B cell (primary cell): Measurements from ENCODE around the gene SARS2. TPM values are rescaled to one million over a fixed set of nuclear protein-coding genes. Genes with fewer than 3 reads are reported as not detected.

Source experiments
- ATAC-seq: fragments of 200-7000 bp; cut with Tn5 transposase; one replicate; pipeline ENCODE4 v1.10.0; 2021; ENCODE audit warnings: low read depth, mild to moderate bottlenecking, moderate number of reproducible peaks, moderate library complexity
- CTCF ChIA-PET: fragments of 350-600 bp; sonication (Branson Sonifier 250); formaldehyde crosslinking; loops from one replicate; lab custom pipeline; 2021; ENCODE audit warnings: antibody characterized with exemption, inconsistent platforms; lab: Charles Lee
- POLR2A ChIA-PET: fragments of 350-600 bp; sonication (Branson Sonifier 250); formaldehyde crosslinking; loops from one replicate; lab custom pipeline; 2021; ENCODE audit warnings: antibody characterized with exemption; lab: Charles Lee
- DNase-seq: peaks from one replicate; pipeline ENCODE4 v3.0.0; 2013
- H2AFZ ChIP-seq: 2 replicates; pipeline ENCODE4 v1.6.1; 2012; ENCODE audit warnings: mild to moderate bottlenecking, low read depth, low read length; ENCODE audit not compliant: insufficient read depth, poor library complexity, severe bottlenecking
- H3K27ac ChIP-seq, 2 donors: 1 replicate in 1 of 2; 2 replicates in 1 of 2; pipeline ENCODE4 v1.5.1; 2012 to 2013; ENCODE audit warnings: low read length in 2 of 2, mild to moderate bottlenecking in 2 of 2, moderate library complexity in 1 of 2
- H3K27me3 ChIP-seq, 4 experiments: fragments of 200-600 bp in 1 of 4; sonication (generic) in 1 of 4; replicated peaks in 1 of 4; 1 replicate in 2 of 4; 2 replicates in 2 of 4; pipeline versions ENCODE4 v1.6.1 to v1.7.0; 2013 to 2016; ENCODE audit warnings: low read length in 3 of 4, mild to moderate bottlenecking in 2 of 4, mixed read lengths in 1 of 4, moderate library complexity in 1 of 4; ENCODE audit not compliant: insufficient read depth in 4 of 4, control insufficient read depth in 3 of 4; ENCODE audit errors: control extremely low read depth in 1 of 4
- H3K36me3 ChIP-seq, 2 experiments: replicated peaks in 1 of 2; 1 replicate in 1 of 2; 2 replicates in 1 of 2; pipeline versions ENCODE4 v1.6.1 to v1.7.1; 2013; ENCODE audit warnings: low read length in 1 of 2; ENCODE audit not compliant: insufficient read depth in 2 of 2, control insufficient read depth in 1 of 2; ENCODE audit errors: control extremely low read depth in 1 of 2, extremely low read depth in 1 of 2
- H3K4me1 ChIP-seq, 2 donors: fragments of 200-600 bp in 1 of 2; sonication (generic) in 1 of 2; 1 replicate in 1 of 2; 2 replicates in 1 of 2; pipeline versions ENCODE4 v1.5.1 to v1.6.1; 2013 to 2017; ENCODE audit warnings: low read length in 2 of 2; ENCODE audit not compliant: control insufficient read depth in 2 of 2, insufficient read depth in 2 of 2
- H3K4me2 ChIP-seq: replicated peaks from 2 replicates; pipeline ENCODE3; 2012; ENCODE audit warnings: mild to moderate bottlenecking, low read depth, low read length; ENCODE audit not compliant: poor library complexity, severe bottlenecking
- H3K4me3 ChIP-seq, 5 experiments: fragments of 200-600 bp in 1 of 5; sonication (generic) in 1 of 5; 1 replicate in 3 of 5; 2 replicates in 2 of 5; pipeline versions ENCODE4 v1.5.1 to v1.7.0; 2011 to 2016; ENCODE audit warnings: low read length in 4 of 5, mild to moderate bottlenecking in 4 of 5, low read depth in 2 of 5, control low read depth in 1 of 5, moderate library complexity in 1 of 5; ENCODE audit not compliant: insufficient read depth in 1 of 5; ENCODE audit errors: control extremely low read depth in 1 of 5, extremely low read depth in 1 of 5
- H3K79me2 ChIP-seq: fragments of 200-600 bp; sonication (generic); one replicate; pipeline ENCODE4 v1.6.0; 2016; ENCODE audit warnings: low read length; ENCODE audit not compliant: control insufficient read depth, insufficient read depth
- H3K9ac ChIP-seq: fragments of 200-600 bp; sonication (generic); 2 replicates; pipeline ENCODE4 v1.6.1; 2017; ENCODE audit warnings: mild to moderate bottlenecking, low read length, moderate library complexity
- H3K9me3 ChIP-seq, 3 donors: one replicate each; pipeline versions ENCODE4 v1.6.1 to v1.7.1; 2013; ENCODE audit warnings: low read length in 2 of 3; ENCODE audit not compliant: control insufficient read depth in 2 of 3, insufficient read depth in 1 of 3; ENCODE audit errors: control extremely low read depth in 1 of 3
- H4K20me1 ChIP-seq: 2 replicates; pipeline ENCODE4 v1.6.0; 2012; ENCODE audit warnings: mild to moderate bottlenecking, low read length; ENCODE audit not compliant: insufficient read depth, control insufficient read depth, poor library complexity, severe bottlenecking
- H3K27ac Mint-ChIP-seq: one replicate; pipeline ENCODE4 v1.8.0; 2021; ENCODE audit warnings: mixed read lengths
- H3K27me3 Mint-ChIP-seq: one replicate; pipeline ENCODE4 v1.8.0; 2021; ENCODE audit warnings: mixed read lengths
- H3K4me1 Mint-ChIP-seq: one replicate; pipeline ENCODE4 v1.8.0; 2021; ENCODE audit warnings: mixed read lengths
- H3K4me3 Mint-ChIP-seq: one replicate; pipeline ENCODE4 v1.8.0; 2021; ENCODE audit warnings: mixed read lengths
- H3K9me3 Mint-ChIP-seq: one replicate; pipeline ENCODE4 v1.8.0; 2022; ENCODE audit warnings: mixed read lengths; ENCODE audit not compliant: insufficient read depth
- CTCF ChIP-seq: fragments of 200-600 bp; IDR thresholded peaks from one replicate; pipeline ENCODE4 v1.8.0; 2022; ENCODE audit warnings: antibody characterized with exemption, mild to moderate bottlenecking
- EZH2 ChIP-seq: IDR thresholded peaks from 2 replicates; pipeline ENCODE4 v1.6.1; 2012; ENCODE audit warnings: borderline replicate concordance, low read depth, mild to moderate bottlenecking, moderate library complexity, low read length; ENCODE audit not compliant: insufficient read depth, poor library complexity, severe bottlenecking
- WGBS: methylation state at CpG from one replicate; pipeline ENCODE4 v1.1.5; 2013; ENCODE audit warnings: missing lambda C conversion rate; ENCODE audit not compliant: insufficient coverage; 5-methylcytosine and 5-hydroxymethylcytosine counted together
- intact Hi-C: fragments of 100-400 bp; cut with micrococcal nuclease; formaldehyde crosslinking; loops from one replicate; pipeline ENCODE4 v1.10.0; 2022
- polyA plus RNA-seq: library from polyadenylated mRNA; depleted of rRNA; stranded (reverse); fragments of >200 nt; gene quantifications from 2 replicates; pipeline ENCODE4 v1.2.3, GENCODE V29; 2012
- total RNA-seq, 2 donors: library from RNA; stranded (reverse); fragments of 120-200 nt in 1 of 2; gene quantifications; 1 replicate in 1 of 2; 2 replicates in 1 of 2; pipeline versions ENCODE4 v1.2.3 to v1.2.4, GENCODE V29; 2013 to 2022

Gene SARS2
- total and polyA plus RNA-seq, 2 donors (not counting 1 experiment from before 2014, with no cell fraction given) = 38.1 to 65.9 TPM

GRCh38 chr19:38868551-38868950, 62.0 kb downstream of the SARS2 start:
- Histone ChIP-seq H3K4me2 (peak overlapping the region; percentile 99), H3K9ac (peak overlapping the region; percentile 91), H3K4me3 (peak overlapping the region; percentile 70 to 97 (median 86)), H3K36me3 (peaks cover 0 to 7% of the 10 kb centered on the region in 2 experiments), H3K4me1 (peaks cover 49 to 68% of the 10 kb centered on the region in 2 donors), H3K9me3 (peaks cover 0 to 6% (median 0%) of the 10 kb centered on the region in 3 donors), H3K27ac (peak overlapping the region; percentile 41 to 76), H4K20me1 (no peaks in the 10 kb centered on the region), H3K27me3 (no peaks in the 10 kb centered on the region), H2AFZ (peak overlapping the region; percentile 80), H3K79me2 (peaks cover 20% of the 10 kb centered on the region)
- TF ChIP-seq EZH2 (no peak), CTCF (no peak)
- ATAC-seq (no peak), DNase-seq (peak; percentile 31)
- no peaks in the 10 kb centered on the region for H3K27me3 Mint-ChIP-seq
- peaks cover 61% of the 10 kb centered on the region for H3K4me1 Mint-ChIP-seq
- H3K4me3 Mint-ChIP-seq = peak overlapping the region; percentile 95
- POLR2A ChIA-PET = interaction anchor here (0.7 to 10.3 kb wide), 12 partner anchors 8 to 134 kb away, joined by 3 to 237 read pairs (median 6); partner anchors contain the start of genes ECH1, HNRNPL, NFKBIB and RINL
- intact Hi-C loops = loop anchor here (2.0 to 10.0 kb wide), 5 partner anchors 18 to 536 kb away; partner anchors contain the start of genes FAM98C, NFKBIB, SIRT2 and ZFP36
- WGBS = 31% methylated on average over 3 of the region's 6 CpGs
- H3K27ac Mint-ChIP-seq = peak overlapping the region; percentile 92
- no peaks in the 10 kb centered on the region for H3K9me3 Mint-ChIP-seq
- CTCF ChIA-PET = interaction anchor here (0.7 to 4.2 kb wide), 17 partner anchors 10 to 129 kb away, joined by 3 to 42 read pairs (median 11); partner anchors contain the start of genes ECH1, MRPS12, NFKBIB and RINL

GRCh38 chr19:38867171-38867780, 63.3 kb downstream of the SARS2 start:
- H3K27ac Mint-ChIP-seq = peak overlapping the region; percentile 59
- DNase-seq = no peak
- intact Hi-C loops = loop anchor here (5.0 to 10.0 kb wide), 2 partner anchors 100 to 538 kb away; partner anchors contain the start of gene ZFP36
- Histone ChIP-seq H4K20me1 (no peaks in the 10 kb centered on the region), H3K4me1 (peaks cover 61 to 81% of the 10 kb centered on the region in 2 donors), H3K9ac (no peak overlapping the region), H3K27ac (peak overlapping the region in 1 of 2 donors; percentile 88), H3K4me3 (no peak overlapping the region), H3K4me2 (peak overlapping the region; percentile 15), H3K36me3 (peaks cover 0 to 7% of the 10 kb centered on the region in 2 experiments), H3K79me2 (peaks cover 23% of the 10 kb centered on the region), H3K9me3 (peaks cover 0 to 6% (median 0%) of the 10 kb centered on the region in 3 donors), H2AFZ (no peak overlapping the region), H3K27me3 (no peaks in the 10 kb centered on the region)
- WGBS = 84% methylated on average over 4 of the region's 10 CpGs
- CTCF ChIA-PET = interaction anchor here (0.6 to 6.8 kb wide), 7 partner anchors 10 to 98 kb away, joined by 3 to 62 read pairs (median 5); partner anchors contain the start of gene RINL
- no peak for ATAC-seq
- H3K4me1 Mint-ChIP-seq = peaks cover 67% of the 10 kb centered on the region
- no peak for TF ChIP-seq CTCF
- no peak for TF ChIP-seq EZH2
- POLR2A ChIA-PET = interaction anchor here (0.7 to 10.3 kb wide), 4 partner anchors 16 to 811 kb away, joined by 3 to 237 read pairs (median 4); partner anchors contain the start of gene HNRNPL
- no peaks in the 10 kb centered on the region for H3K9me3 Mint-ChIP-seq
- H3K27me3 Mint-ChIP-seq = no peaks in the 10 kb centered on the region
- H3K4me3 Mint-ChIP-seq = peak overlapping the region; percentile 29
